HepG2 (cell line): ENCODE measurements around the gene LTC4S. TPM values are rescaled to one million over a fixed set of nuclear protein-coding genes. Genes with fewer than 3 reads are reported as not detected.

Experiments
- ARID5B ChIP-seq: IDR thresholded peaks from 2 replicates; pipeline ENCODE4 v1.4.0; 2020; ENCODE audit warnings: mild to moderate bottlenecking, missing genetic modification reagents
- ETV5 ChIP-seq: IDR thresholded peaks from 2 replicates; pipeline ENCODE4 v1.6.1; 2018; ENCODE audit warnings: missing biosample characterization, missing genetic modification reagents, inconsistent platforms, borderline replicate concordance
- KDM1A ChIP-seq: IDR thresholded peaks from 2 replicates; pipeline ENCODE4 v1.6.1; 2016; ENCODE audit warnings: missing compliant biosample characterization
- NAIF1 ChIP-seq: sonication (generic); formaldehyde crosslinking; IDR thresholded peaks from 2 replicates; pipeline ENCODE4 v1.5.0; 2020; ENCODE audit warnings: mild to moderate bottlenecking, missing genetic modification reagents, borderline replicate concordance
- NPAS2 ChIP-seq: sonication (generic); formaldehyde crosslinking; IDR thresholded peaks from 2 replicates; pipeline ENCODE4 v1.8.0; 2022; ENCODE audit warnings: mild to moderate bottlenecking, missing genetic modification reagents, borderline replicate concordance
- SP140L ChIP-seq: sonication (generic); formaldehyde crosslinking; IDR thresholded peaks from 2 replicates; pipeline ENCODE4 v1.4.0; 2020; ENCODE audit warnings: missing genetic modification reagents, borderline replicate concordance
- XBP1 ChIP-seq: sonication (generic); formaldehyde crosslinking; IDR thresholded peaks from 2 replicates; pipeline ENCODE4 v1.5.0; 2020; ENCODE audit warnings: missing genetic modification reagents
- ZNF280D ChIP-seq: sonication (generic); formaldehyde crosslinking; IDR thresholded peaks from 2 replicates; pipeline ENCODE4 v1.5.1; 2020; ENCODE audit warnings: mild to moderate bottlenecking, missing genetic modification reagents
- ZNF574 ChIP-seq: sonication (generic); formaldehyde crosslinking; IDR thresholded peaks from 2 replicates; pipeline ENCODE4 v1.4.0; 2020; ENCODE audit warnings: missing genetic modification reagents
- polyA plus RNA-seq, 8 experiments: library from polyadenylated mRNA; depleted of rRNA in 3 of 8; stranded (reverse) in 7 of 8; unstranded in 1 of 8; fragments of >200 nt; fragmentation: Illumina TruSeq in 4 of 8; extraction: Trizol in 4 of 8; gene quantifications; 2 replicates each; pipeline versions ENCODE4 v1.2.1 to v1.2.3, GENCODE V29; 2011 to 2016; ENCODE audit warnings: low read depth in 4 of 8, missing spikeins in 1 of 8, mixed read lengths in 1 of 8; ENCODE audit not compliant: insufficient read depth in 1 of 8
- total RNA-seq, 5 experiments: library from RNA; depleted of rRNA; stranded (reverse); fragments of >200 nt; fragmentation: Illumina TruSeq; extraction: Trizol; gene quantifications; 2 replicates each; pipeline ENCODE4 v1.2.3, GENCODE V29; 2016; ENCODE audit warnings: low read depth in 1 of 5
- TF ChIP-seq, protein P1 (sequence below): conservative IDR thresholded peaks from 2 replicates; pipeline ENCODE4 v1.6.1; 2018; ENCODE audit warnings: missing genetic modification reagents
- TF ChIP-seq, protein P2 (sequence below): sonication (generic); formaldehyde crosslinking; IDR thresholded peaks from 2 replicates; pipeline ENCODE4 v1.5.0; 2020; ENCODE audit warnings: missing genetic modification reagents
- TF ChIP-seq, protein P3 (sequence below): sonication (generic); formaldehyde crosslinking; IDR thresholded peaks from 2 replicates; pipeline ENCODE4 v1.4.0; 2020; ENCODE audit warnings: missing genetic modification reagents, borderline replicate concordance

Gene LTC4S
- total and polyA plus RNA-seq, 2 of the 13 experiments (the other 11 are each of a cell fraction or from before 2014, with no cell fraction given) = 0.35 TPM; not detected in 1

GRCh38 chr5:179825655-179826182 is 31.9 kb downstream of the LTC4S start (continued):
- TF ChIP-seq ZNF280D (CRISPR knock-in tag) (no peak), ZNF574 (CRISPR knock-in tag) (peak; percentile 76), ARID5B (CRISPR knock-in tag) (peak; percentile 36; the same call in 1 of the 2 replicates), XBP1 (CRISPR knock-in tag) (no peak), SP140L (no peak), NPAS2 (CRISPR knock-in tag) (no peak), NAIF1 (CRISPR knock-in tag) (no peak), ETV5 (no peak), KDM1A (CRISPR knock-in tag) (no peak)
- TF ChIP-seq, protein P1, sequence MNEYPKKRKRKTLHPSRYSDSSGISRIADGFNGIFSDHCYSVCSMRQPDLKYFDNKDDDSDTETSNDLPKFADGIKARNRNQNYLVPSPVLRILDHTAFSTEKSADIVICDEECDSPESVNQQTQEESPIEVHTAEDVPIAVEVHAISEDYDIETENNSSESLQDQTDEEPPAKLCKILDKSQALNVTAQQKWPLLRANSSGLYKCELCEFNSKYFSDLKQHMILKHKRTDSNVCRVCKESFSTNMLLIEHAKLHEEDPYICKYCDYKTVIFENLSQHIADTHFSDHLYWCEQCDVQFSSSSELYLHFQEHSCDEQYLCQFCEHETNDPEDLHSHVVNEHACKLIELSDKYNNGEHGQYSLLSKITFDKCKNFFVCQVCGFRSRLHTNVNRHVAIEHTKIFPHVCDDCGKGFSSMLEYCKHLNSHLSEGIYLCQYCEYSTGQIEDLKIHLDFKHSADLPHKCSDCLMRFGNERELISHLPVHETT (CRISPR knock-in tag) = 0 out of 2 replicates have a peak, but pooled peaks have one; percentile 30
- TF ChIP-seq, protein P2, sequence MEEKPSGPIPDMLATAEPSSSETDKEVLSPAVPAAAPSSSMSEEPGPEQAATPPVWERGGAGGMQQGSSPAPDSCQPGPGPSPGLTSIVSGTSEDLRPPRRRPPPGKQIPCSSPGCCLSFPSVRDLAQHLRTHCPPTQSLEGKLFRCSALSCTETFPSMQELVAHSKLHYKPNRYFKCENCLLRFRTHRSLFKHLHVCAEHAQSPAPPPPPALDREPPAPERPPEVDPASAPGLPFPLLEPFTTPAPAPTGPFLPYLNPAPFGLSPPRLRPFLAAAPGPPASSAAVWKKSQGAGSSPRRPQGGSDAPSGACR (CRISPR knock-in tag) = 0 out of 2 replicates have a peak, but pooled peaks have one; percentile 36
- TF ChIP-seq, protein P3, sequence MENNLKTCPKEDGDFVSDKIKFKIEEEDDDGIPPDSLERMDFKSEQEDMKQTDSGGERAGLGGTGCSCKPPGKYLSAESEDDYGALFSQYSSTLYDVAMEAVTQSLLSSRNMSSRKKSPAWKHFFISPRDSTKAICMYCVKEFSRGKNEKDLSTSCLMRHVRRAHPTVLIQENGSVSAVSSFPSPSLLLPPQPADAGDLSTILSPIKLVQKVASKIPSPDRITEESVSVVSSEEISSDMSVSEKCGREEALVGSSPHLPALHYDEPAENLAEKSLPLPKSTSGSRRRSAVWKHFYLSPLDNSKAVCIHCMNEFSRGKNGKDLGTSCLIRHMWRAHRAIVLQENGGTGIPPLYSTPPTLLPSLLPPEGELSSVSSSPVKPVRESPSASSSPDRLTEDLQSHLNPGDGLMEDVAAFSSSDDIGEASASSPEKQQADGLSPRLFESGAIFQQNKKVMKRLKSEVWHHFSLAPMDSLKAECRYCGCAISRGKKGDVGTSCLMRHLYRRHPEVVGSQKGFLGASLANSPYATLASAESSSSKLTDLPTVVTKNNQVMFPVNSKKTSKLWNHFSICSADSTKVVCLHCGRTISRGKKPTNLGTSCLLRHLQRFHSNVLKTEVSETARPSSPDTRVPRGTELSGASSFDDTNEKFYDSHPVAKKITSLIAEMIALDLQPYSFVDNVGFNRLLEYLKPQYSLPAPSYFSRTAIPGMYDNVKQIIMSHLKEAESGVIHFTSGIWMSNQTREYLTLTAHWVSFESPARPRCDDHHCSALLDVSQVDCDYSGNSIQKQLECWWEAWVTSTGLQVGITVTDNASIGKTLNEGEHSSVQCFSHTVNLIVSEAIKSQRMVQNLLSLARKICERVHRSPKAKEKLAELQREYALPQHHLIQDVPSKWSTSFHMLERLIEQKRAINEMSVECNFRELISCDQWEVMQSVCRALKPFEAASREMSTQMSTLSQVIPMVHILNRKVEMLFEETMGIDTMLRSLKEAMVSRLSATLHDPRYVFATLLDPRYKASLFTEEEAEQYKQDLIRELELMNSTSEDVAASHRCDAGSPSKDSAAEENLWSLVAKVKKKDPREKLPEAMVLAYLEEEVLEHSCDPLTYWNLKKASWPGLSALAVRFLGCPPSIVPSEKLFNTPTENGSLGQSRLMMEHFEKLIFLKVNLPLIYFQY (CRISPR knock-in tag) = no peak
